GM23338 (cell line): Measurements from ENCODE around the gene DNAJB6. TPM values are rescaled to one million over a fixed set of nuclear protein-coding genes. Genes with fewer than 3 reads are reported as not detected.

Experiments used
- ATAC-seq: fragments of 200-7000 bp; cut with Tn5 transposase; 3 replicates; pipeline ENCODE4 v1.9.1; 2020
- DNase-seq: peaks from one replicate; pipeline ENCODE4 v3.0.0-alpha.2; 2015; ENCODE audit warnings: low spot score
- H2AFZ ChIP-seq: fragments of 200-600 bp; sonication (generic); 2 replicates; pipeline ENCODE4 v1.8.0; 2016; ENCODE audit warnings: antibody characterized with exemption, mild to moderate bottlenecking, moderate library complexity
- H3F3A ChIP-seq: fragments of 200-600 bp; sonication (generic); replicated peaks from 2 replicates; pipeline ENCODE4 v1.8.0; 2017; ENCODE audit warnings: antibody characterized with exemption, mixed run types, low read depth
- H3K27ac ChIP-seq: fragments of 200-600 bp; sonication (generic); 2 replicates; pipeline ENCODE4 v1.6.1; 2016; ENCODE audit warnings: low read depth
- H3K27me3 ChIP-seq: fragments of 200-600 bp; sonication (generic); 2 replicates; pipeline ENCODE4 v1.8.0; 2016; ENCODE audit warnings: mild to moderate bottlenecking, mixed run types, moderate library complexity; ENCODE audit not compliant: insufficient read depth
- H3K36me3 ChIP-seq: fragments of 200-600 bp; sonication (generic); 2 replicates; pipeline ENCODE4 v1.8.0; 2016; ENCODE audit warnings: mild to moderate bottlenecking; ENCODE audit not compliant: insufficient read depth
- H3K4me1 ChIP-seq: fragments of 200-600 bp; sonication (generic); 2 replicates; pipeline ENCODE4 v1.8.0; 2016; ENCODE audit warnings: mild to moderate bottlenecking, moderate library complexity; ENCODE audit not compliant: insufficient read depth
- H3K4me2 ChIP-seq: fragments of 200-600 bp; sonication (generic); 2 replicates; pipeline ENCODE4 v1.7.1; 2017; ENCODE audit warnings: mixed run types
- H3K4me3 ChIP-seq: fragments of 200-600 bp; sonication (generic); 2 replicates; pipeline ENCODE4 v1.6.1; 2016; ENCODE audit warnings: mixed run types
- H3K79me2 ChIP-seq: fragments of 200-600 bp; sonication (generic); replicated peaks from 2 replicates; pipeline ENCODE4 v1.8.0; 2017; ENCODE audit warnings: mild to moderate bottlenecking; ENCODE audit not compliant: insufficient read depth
- H3K9me2 ChIP-seq: fragments of 200-600 bp; sonication (generic); 2 replicates; pipeline ENCODE4 v1.8.0; 2017; ENCODE audit not compliant: insufficient read depth
- H4K20me1 ChIP-seq: fragments of 200-600 bp; sonication (generic); replicated peaks from 2 replicates; pipeline ENCODE4 v1.8.0; 2017; ENCODE audit warnings: mild to moderate bottlenecking; ENCODE audit not compliant: insufficient read depth
- H3K27ac Mint-ChIP-seq: 2 replicates; pipeline ENCODE4 v1.8.0; 2020; ENCODE audit warnings: inconsistent platforms, mild to moderate bottlenecking, moderate library complexity, mixed read lengths
- H3K27me3 Mint-ChIP-seq: 3 replicates; pipeline ENCODE4 v1.8.0; 2022; ENCODE audit warnings: low read depth, mild to moderate bottlenecking, moderate library complexity, mixed read lengths, inconsistent platforms; ENCODE audit not compliant: insufficient read depth, poor library complexity
- H3K36me3 Mint-ChIP-seq: 3 replicates; pipeline ENCODE4 v1.8.0; 2021; ENCODE audit warnings: low read depth, mild to moderate bottlenecking, inconsistent platforms, moderate library complexity, mixed read lengths
- H3K4me1 Mint-ChIP-seq: 3 replicates; pipeline ENCODE4 v1.8.0; 2020; ENCODE audit warnings: mild to moderate bottlenecking, inconsistent platforms, mixed read lengths
- H3K4me3 Mint-ChIP-seq: 3 replicates; pipeline ENCODE4 v1.8.0; 2021; ENCODE audit warnings: moderate library complexity, mild to moderate bottlenecking, inconsistent platforms, mixed read lengths
- H3K9me3 Mint-ChIP-seq: 3 replicates; pipeline ENCODE4 v1.8.0; 2020; ENCODE audit warnings: moderate library complexity, mild to moderate bottlenecking, inconsistent platforms, mixed read lengths
- EZH2 ChIP-seq: fragments of 200-600 bp; sonication (generic); IDR thresholded peaks from one replicate; pipeline ENCODE4 v1.8.0; 2017; ENCODE audit warnings: antibody characterized with exemption, mild to moderate bottlenecking, low read depth; ENCODE audit not compliant: unreplicated experiment
- JUNB ChIP-seq: IDR thresholded peaks from one replicate; pipeline ENCODE4 v1.6.1; 2016; ENCODE audit warnings: antibody characterized with exemption; ENCODE audit not compliant: unreplicated experiment
- NANOG ChIP-seq: IDR thresholded peaks from 2 replicates; pipeline ENCODE4 v1.6.1; 2016; ENCODE audit warnings: antibody characterized with exemption, borderline replicate concordance
- POLR2AphosphoS5 ChIP-seq: IDR thresholded peaks from 2 replicates; pipeline ENCODE4 v1.6.1; 2016; ENCODE audit warnings: antibody characterized with exemption, low read depth
- STAT1 ChIP-seq: IDR thresholded peaks from one replicate; pipeline ENCODE4 v1.6.1; 2016; ENCODE audit warnings: antibody characterized with exemption; ENCODE audit not compliant: unreplicated experiment
- ZNF114 ChIP-seq: fragments of 250-450 bp; sonication (Bioruptor Pico); IDR thresholded peaks from 2 replicates; pipeline ENCODE4 v1.5.0; 2020; ENCODE audit warnings: mild to moderate bottlenecking, moderate library complexity
- polyA plus RNA-seq: library from polyadenylated mRNA; unstranded; fragments of >200 nt; fragmentation: Nextera tagmentation; extraction: Ambion mirVana; gene quantifications from 2 replicates; pipeline ENCODE4 v1.2.1, GENCODE V29; 2016
- total RNA-seq: library from RNA; depleted of rRNA; stranded (reverse); fragments of >200 nt; shearing (Covaris generic); gene quantifications from 2 replicates; pipeline ENCODE4 v1.2.3, GENCODE V29; 2014
- TF ChIP-seq, protein P1 (sequence below): IDR thresholded peaks from one replicate; pipeline ENCODE4 v1.6.1; 2018; ENCODE audit warnings: antibody characterized with exemption; ENCODE audit not compliant: unreplicated experiment
- TF ChIP-seq, protein P2 (sequence below), 2 experiments: fragments of 200-600 bp in 1 of 2; sonication (generic) in 1 of 2; conservative IDR thresholded peaks; 2 replicates each; pipeline versions ENCODE4 v1.5.1 to v1.6.1; 2016 to 2017; ENCODE audit warnings: antibody characterized with exemption in 2 of 2, low read depth in 2 of 2, mild to moderate bottlenecking in 2 of 2, moderate library complexity in 1 of 2
- TF ChIP-seq, protein P3 (sequence below): IDR thresholded peaks from 2 replicates; pipeline ENCODE4 v1.6.1; 2016; ENCODE audit warnings: antibody characterized with exemption

Gene DNAJB6
- total and polyA plus RNA-seq, 2 experiments from 2014 or later, result 308 to 322 TPM

DNA sequence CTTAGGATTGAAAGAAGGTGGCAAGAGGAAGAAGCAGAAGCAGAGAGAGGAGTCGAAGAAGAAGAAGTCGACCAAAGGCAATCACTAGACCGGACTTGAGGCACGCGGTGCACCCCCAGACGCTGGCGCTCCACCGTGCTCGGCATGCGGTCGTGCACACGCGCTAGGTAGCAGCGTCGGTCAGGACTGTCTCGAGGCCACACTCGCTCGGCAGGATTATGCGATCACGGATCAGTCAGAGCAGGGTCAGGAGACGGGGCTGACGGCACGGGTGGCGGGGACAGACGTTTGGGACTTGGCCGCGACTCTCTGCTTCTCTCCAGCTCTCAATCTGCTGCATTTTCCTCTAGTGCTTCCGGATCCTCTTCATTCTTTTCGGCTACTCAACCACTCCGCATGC is 79.2 kb downstream of the DNAJB6 start:
- no peak overlapping the region for H3K4me3 Mint-ChIP-seq
- Histone ChIP-seq H3K4me2 (no peak overlapping the region), H3K79me2 (peaks cover 39% of the 10 kb centered on the region), H3K4me3 (no peak overlapping the region), H3K4me1 (peaks cover 20% of the 10 kb centered on the region), H2AFZ (no peak overlapping the region), H3K9me2 (no peaks in the 10 kb centered on the region), H3K36me3 (peaks cover 22% of the 10 kb centered on the region), H3F3A (peaks cover 42% of the 10 kb centered on the region; the same call in 1 of the 2 replicates), H3K27ac (peak overlapping the region; percentile 85), H4K20me1 (peaks cover 29% of the 10 kb centered on the region), H3K27me3 (no peaks in the 10 kb centered on the region)
- no peak for TF ChIP-seq STAT1
- TF ChIP-seq, protein P1, sequence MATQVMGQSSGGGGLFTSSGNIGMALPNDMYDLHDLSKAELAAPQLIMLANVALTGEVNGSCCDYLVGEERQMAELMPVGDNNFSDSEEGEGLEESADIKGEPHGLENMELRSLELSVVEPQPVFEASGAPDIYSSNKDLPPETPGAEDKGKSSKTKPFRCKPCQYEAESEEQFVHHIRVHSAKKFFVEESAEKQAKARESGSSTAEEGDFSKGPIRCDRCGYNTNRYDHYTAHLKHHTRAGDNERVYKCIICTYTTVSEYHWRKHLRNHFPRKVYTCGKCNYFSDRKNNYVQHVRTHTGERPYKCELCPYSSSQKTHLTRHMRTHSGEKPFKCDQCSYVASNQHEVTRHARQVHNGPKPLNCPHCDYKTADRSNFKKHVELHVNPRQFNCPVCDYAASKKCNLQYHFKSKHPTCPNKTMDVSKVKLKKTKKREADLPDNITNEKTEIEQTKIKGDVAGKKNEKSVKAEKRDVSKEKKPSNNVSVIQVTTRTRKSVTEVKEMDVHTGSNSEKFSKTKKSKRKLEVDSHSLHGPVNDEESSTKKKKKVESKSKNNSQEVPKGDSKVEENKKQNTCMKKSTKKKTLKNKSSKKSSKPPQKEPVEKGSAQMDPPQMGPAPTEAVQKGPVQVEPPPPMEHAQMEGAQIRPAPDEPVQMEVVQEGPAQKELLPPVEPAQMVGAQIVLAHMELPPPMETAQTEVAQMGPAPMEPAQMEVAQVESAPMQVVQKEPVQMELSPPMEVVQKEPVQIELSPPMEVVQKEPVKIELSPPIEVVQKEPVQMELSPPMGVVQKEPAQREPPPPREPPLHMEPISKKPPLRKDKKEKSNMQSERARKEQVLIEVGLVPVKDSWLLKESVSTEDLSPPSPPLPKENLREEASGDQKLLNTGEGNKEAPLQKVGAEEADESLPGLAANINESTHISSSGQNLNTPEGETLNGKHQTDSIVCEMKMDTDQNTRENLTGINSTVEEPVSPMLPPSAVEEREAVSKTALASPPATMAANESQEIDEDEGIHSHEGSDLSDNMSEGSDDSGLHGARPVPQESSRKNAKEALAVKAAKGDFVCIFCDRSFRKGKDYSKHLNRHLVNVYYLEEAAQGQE, result no peak
- H3K9me3 Mint-ChIP-seq, result peaks cover 3% of the 10 kb centered on the region; the same call in 1 of the 3 replicates
- H3K36me3 Mint-ChIP-seq, result peaks cover 48% of the 10 kb centered on the region
- H3K4me1 Mint-ChIP-seq, result peaks cover 31% of the 10 kb centered on the region
- no peak for ATAC-seq
- no peak overlapping the region; the same call in 1 of the 2 replicates for H3K27ac Mint-ChIP-seq
- DNase-seq, result no peak
- peaks cover 21% of the 10 kb centered on the region for H3K27me3 Mint-ChIP-seq

DNA sequence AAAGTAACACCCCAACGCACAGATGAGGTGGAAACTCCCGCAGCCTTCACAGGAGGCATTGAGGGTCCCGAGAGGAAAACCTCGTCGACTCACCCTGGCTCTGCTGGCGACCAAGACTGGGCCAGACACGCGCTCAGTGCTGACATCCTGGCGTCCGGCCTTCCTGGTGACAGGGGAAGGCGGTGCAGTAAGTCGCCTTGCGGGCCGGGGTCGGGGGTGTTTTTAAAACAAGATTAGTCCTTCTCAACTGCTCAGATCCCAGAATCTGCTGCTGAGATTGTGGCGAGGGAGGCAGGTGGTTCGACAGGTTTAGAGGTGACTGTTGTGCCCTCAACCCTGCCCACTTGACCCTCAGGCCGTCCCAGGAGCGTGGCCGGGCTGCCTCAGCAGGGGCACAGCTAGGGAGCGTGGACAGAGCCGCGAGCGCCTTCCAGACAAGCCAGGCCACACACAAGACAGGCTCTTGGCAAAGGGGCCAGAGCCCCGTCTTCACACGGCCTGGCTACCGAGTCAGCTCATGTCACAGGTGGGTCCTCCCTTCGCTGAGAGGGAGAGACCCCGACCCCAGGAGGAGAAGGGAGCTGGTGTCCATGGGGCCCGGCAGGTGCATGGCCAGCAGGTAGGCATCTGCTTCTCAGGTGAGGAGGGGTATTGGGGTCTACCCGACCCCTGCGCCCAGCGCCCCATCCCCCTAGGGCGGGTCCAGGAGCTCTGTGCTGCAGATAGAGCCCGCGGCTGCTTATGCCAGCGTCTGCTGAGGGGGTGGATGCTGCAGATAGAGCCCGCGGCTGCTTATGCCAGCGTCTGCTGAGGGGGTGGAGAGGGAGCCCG is 81.6 kb downstream of the DNAJB6 start:
- H3K9me3 Mint-ChIP-seq, result no peaks in the 10 kb centered on the region
- Histone ChIP-seq H3K27ac (peak overlapping the region; percentile 85; the same call in 1 of the 2 replicates), H3K79me2 (peaks cover 22% of the 10 kb centered on the region), H4K20me1 (peaks cover 16% of the 10 kb centered on the region), H3K36me3 (peaks cover 19% of the 10 kb centered on the region), H2AFZ (no peak overlapping the region), H3K9me2 (no peaks in the 10 kb centered on the region), H3K4me3 (no peak overlapping the region), H3K4me2 (no peak overlapping the region), H3F3A (peaks cover 40% of the 10 kb centered on the region; the same call in 1 of the 2 replicates), H3K27me3 (no peaks in the 10 kb centered on the region), H3K4me1 (peaks cover 2% of the 10 kb centered on the region; the same call in 1 of the 2 replicates)
- H3K27me3 Mint-ChIP-seq, result peaks cover 13% of the 10 kb centered on the region
- H3K4me1 Mint-ChIP-seq, result peaks cover 9% of the 10 kb centered on the region
- H3K27ac Mint-ChIP-seq, result no peak overlapping the region
- no peak overlapping the region for H3K4me3 Mint-ChIP-seq
- ATAC-seq (no peak; the same call in 2 of the 3 replicates), DNase-seq (no peak)
- H3K36me3 Mint-ChIP-seq, result peaks cover 34% of the 10 kb centered on the region
- TF ChIP-seq POLR2AphosphoS5, result peak; percentile 14; the same call in 1 of the 2 replicates
- no peak for TF ChIP-seq EZH2

DNA sequence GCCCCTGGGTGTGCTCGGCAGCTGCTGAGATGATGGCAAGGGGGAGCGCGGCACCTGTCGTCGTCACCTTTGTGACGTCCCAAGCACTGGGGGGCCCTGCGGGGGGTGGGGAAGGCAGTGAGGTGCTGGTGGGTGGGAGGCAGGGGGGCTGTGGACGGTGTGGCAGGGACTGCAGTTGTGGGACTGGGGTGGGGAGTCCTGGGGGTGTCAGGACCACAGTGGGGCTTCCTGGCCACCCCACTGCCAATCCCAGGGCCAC is 82.2 kb downstream of the DNAJB6 start:
- peaks cover 34% of the 10 kb centered on the region for H3K36me3 Mint-ChIP-seq
- TF ChIP-seq, protein P2, sequence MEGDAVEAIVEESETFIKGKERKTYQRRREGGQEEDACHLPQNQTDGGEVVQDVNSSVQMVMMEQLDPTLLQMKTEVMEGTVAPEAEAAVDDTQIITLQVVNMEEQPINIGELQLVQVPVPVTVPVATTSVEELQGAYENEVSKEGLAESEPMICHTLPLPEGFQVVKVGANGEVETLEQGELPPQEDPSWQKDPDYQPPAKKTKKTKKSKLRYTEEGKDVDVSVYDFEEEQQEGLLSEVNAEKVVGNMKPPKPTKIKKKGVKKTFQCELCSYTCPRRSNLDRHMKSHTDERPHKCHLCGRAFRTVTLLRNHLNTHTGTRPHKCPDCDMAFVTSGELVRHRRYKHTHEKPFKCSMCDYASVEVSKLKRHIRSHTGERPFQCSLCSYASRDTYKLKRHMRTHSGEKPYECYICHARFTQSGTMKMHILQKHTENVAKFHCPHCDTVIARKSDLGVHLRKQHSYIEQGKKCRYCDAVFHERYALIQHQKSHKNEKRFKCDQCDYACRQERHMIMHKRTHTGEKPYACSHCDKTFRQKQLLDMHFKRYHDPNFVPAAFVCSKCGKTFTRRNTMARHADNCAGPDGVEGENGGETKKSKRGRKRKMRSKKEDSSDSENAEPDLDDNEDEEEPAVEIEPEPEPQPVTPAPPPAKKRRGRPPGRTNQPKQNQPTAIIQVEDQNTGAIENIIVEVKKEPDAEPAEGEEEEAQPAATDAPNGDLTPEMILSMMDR (conservative IDR thresholded peaks at IDR 0.05; ENCODE audit: low read depth in 2 of 2), result no peak
- TF ChIP-seq, protein P3, sequence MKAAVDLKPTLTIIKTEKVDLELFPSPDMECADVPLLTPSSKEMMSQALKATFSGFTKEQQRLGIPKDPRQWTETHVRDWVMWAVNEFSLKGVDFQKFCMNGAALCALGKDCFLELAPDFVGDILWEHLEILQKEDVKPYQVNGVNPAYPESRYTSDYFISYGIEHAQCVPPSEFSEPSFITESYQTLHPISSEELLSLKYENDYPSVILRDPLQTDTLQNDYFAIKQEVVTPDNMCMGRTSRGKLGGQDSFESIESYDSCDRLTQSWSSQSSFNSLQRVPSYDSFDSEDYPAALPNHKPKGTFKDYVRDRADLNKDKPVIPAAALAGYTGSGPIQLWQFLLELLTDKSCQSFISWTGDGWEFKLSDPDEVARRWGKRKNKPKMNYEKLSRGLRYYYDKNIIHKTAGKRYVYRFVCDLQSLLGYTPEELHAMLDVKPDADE, result no peak
- no peak for TF ChIP-seq EZH2
- TF ChIP-seq JUNB, result no peak
- TF ChIP-seq NANOG, result no peak
- TF ChIP-seq ZNF114 (CRISPR knock-in tag), result no peak

More for the DNA sequence above, 82.2 kb downstream of the DNAJB6 start:
- H3K9me3 Mint-ChIP-seq, result no peaks in the 10 kb centered on the region
- H3K4me3 Mint-ChIP-seq, result no peak overlapping the region
- peaks cover 11% of the 10 kb centered on the region for H3K27me3 Mint-ChIP-seq
- peaks cover 6% of the 10 kb centered on the region; the same call in 2 of the 3 replicates for H3K4me1 Mint-ChIP-seq
- H3K9me2 ChIP-seq, result no peaks in the 10 kb centered on the region
- no peak for DNase-seq
- peaks cover 18% of the 10 kb centered on the region for H3K79me2 ChIP-seq
- no peak overlapping the region for H3K27ac Mint-ChIP-seq
- ATAC-seq, result no peak
- H3K36me3 ChIP-seq, result peaks cover 19% of the 10 kb centered on the region
- H3F3A ChIP-seq, result peaks cover 40% of the 10 kb centered on the region; the same call in 1 of the 2 replicates
- no peak overlapping the region for H3K4me2 ChIP-seq
- no peak overlapping the region for H3K27ac ChIP-seq
- no peaks in the 10 kb centered on the region for H3K27me3 ChIP-seq
- H3K4me3 ChIP-seq, result no peak overlapping the region
- no peak overlapping the region for H2AFZ ChIP-seq
- H3K4me1 ChIP-seq, result no peaks in the 10 kb centered on the region; the same call in 1 of the 2 replicates
- peaks cover 14% of the 10 kb centered on the region for H4K20me1 ChIP-seq
